ENCODE data around the gene XBP1.
"Not testable (repeated sequence)": the region's sequence is repeated elsewhere in the genome, so short reads cannot be mapped to it uniquely, and the experiment has no call there.

XBP1 gene

DNA sequence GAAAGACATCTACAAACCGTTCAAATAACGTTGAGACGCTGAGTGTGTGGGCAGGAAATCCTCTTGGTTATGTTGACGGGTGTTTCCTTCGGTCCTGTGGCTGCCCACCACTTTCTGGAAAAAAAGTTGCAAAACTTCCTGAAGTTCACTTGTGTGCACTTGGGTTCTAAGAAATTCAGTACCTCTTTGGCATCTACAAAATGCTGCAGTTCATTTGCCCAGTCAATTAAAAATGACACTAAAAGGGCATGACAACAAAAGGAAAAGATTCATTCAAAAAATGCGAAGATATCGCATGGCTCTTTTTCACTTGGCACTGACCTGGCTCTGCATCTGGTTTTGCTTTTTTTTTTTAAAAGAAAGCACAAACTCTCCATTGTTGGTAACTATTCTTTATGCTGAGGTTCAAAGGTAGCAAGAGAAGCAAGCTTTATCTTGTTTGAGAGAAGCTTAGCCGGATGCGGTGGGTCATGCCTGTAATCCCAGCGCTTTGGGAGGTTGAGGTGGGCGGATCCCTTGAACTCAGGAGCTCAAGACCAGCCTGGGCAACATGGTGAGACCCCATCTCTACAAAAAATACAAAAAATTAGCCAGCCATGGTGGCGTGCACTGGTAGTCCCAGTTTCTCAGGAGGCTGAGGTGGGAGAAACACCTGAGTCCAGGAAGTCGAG is 10.6 kb upstream of the XBP1 start:
- H3K4me3 ChIP-seq (ENCODE audit: control insufficient read depth, low read depth, low read length) = no peak overlapping the region
- no peak for TF ChIP-seq CTCF (conservative IDR thresholded peaks at IDR 0.05; ENCODE audit: control insufficient read depth, insufficient read depth, low read depth, low read length)
- no peak for DNase-seq (ENCODE audit: low read depth)

GRCh38 chr22:28808716-28809355 is 8.5 kb upstream of the XBP1 start:
- no peak overlapping the region for H3K4me3 ChIP-seq (ENCODE audit: control insufficient read depth, low read depth, low read length)
- no peak for TF ChIP-seq CTCF (conservative IDR thresholded peaks at IDR 0.05; ENCODE audit: control insufficient read depth, insufficient read depth, low read depth, low read length)
- DNase-seq (ENCODE audit: low read depth) = no peak

- not testable (repeated sequence) for H3K4me3 ChIP-seq (ENCODE audit: control insufficient read depth, low read depth, low read length); DNase-seq (ENCODE audit: low read depth)
Measured at GRCh38 chr22:28805426-28805825, 5.1 kb upstream of the XBP1 start.

DNA sequence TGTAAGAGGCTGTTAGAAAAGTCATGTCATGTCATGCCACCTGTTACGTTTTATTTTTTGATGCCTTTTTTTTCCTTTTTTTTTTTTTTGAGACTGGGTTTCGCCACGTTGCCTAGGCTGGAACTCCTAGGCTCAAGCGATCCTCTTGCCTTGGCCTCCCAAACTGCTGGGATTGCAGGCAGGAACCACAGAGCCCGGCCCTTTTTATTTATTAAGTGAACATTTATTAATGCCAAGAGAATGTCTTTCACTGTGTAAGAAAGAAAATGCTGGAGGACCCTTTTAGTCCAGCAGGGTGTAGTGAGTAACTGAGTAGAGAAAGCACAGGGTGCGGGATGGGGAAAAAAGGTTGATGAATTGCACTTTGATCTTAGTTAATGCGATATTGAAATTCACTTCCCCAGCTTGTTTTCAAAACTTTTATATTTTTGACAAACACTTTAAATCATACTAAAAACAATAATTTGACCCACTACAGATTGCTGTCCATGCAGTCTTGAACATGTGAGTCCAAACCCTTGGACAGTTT is 2.3 kb upstream of the XBP1 start:
- no peak overlapping the region for H3K4me3 ChIP-seq (ENCODE audit: control insufficient read depth, low read depth, low read length)
- no peak for DNase-seq (ENCODE audit: low read depth)
- no peak for TF ChIP-seq CTCF (conservative IDR thresholded peaks at IDR 0.05; ENCODE audit: control insufficient read depth, insufficient read depth, low read depth, low read length)

- TF ChIP-seq CTCF (conservative IDR thresholded peaks at IDR 0.05; ENCODE audit: control insufficient read depth, insufficient read depth, low read depth, low read length) = no peak
- no peak overlapping the region for H3K4me3 ChIP-seq (ENCODE audit: control insufficient read depth, low read depth, low read length)
- peak; percentile 42 for DNase-seq (ENCODE audit: low read depth)
Measured at GRCh38 chr22:28801845-28802594, 1.7 kb upstream of the XBP1 start.

- peak; percentile 50 for DNase-seq (ENCODE audit: low read depth)
- no peak for TF ChIP-seq CTCF (conservative IDR thresholded peaks at IDR 0.05; ENCODE audit: control insufficient read depth, insufficient read depth, low read depth, low read length)
- peak overlapping the region; percentile 99 for H3K4me3 ChIP-seq (ENCODE audit: control insufficient read depth, low read depth, low read length)
Measured at GRCh38 chr22:28799606-28800307, 612 bp downstream of the XBP1 start.

Data from fibroblast of mammary gland (primary cell).